GM12892 (cell line): ENCODE measurements around the gene PTRH2.

Experiments
- POLR2A ChIP-seq: IDR thresholded peaks from 2 replicates; pipeline ENCODE4 v1.6.1; 2011; ENCODE audit warnings: low read depth, low read length, control low read depth
- POLR2AphosphoS5 ChIP-seq: IDR thresholded peaks from 2 replicates; pipeline ENCODE4 v1.6.1; 2011; ENCODE audit warnings: low read depth, low read length, control low read depth
- TAF1 ChIP-seq: IDR thresholded peaks from 2 replicates; pipeline ENCODE4 v1.6.1; 2011; ENCODE audit warnings: low read depth, mild to moderate bottlenecking, control low read depth, low read length, borderline replicate concordance

GRCh38 chr17:59746849-59747445, 39.7 kb upstream of the PTRH2 start:
- TF ChIP-seq POLR2A, result no peak
- TF ChIP-seq TAF1, result no peak
- TF ChIP-seq POLR2AphosphoS5, result no peak
